Mammary epithelial cell (primary cell): ENCODE results near the gene GOT1.

Experiments
- CTCF ChIP-seq, 2 donors: IDR thresholded peaks in 1 of 2; conservative IDR thresholded peaks in 1 of 2; 2 replicates each; pipeline ENCODE4 v1.5.1; 2011 to 2012; ENCODE audit warnings: inconsistent platforms in 2 of 2, low read length in 2 of 2, mild to moderate bottlenecking in 2 of 2, control low read depth in 1 of 2, low read depth in 1 of 2; ENCODE audit not compliant: insufficient read depth in 1 of 2; ENCODE audit errors: extremely low read depth in 1 of 2
- EZH2 ChIP-seq: IDR thresholded peaks from 2 replicates; pipeline ENCODE4 v1.6.1; 2012; ENCODE audit warnings: low read length, inconsistent platforms, borderline replicate concordance

GRCh38 chr10:99456207-99456930, 25.9 kb upstream of the GOT1 start:
- TF ChIP-seq CTCF (conservative IDR thresholded peaks at IDR 0.05 in 1 of 2, IDR thresholded peaks at IDR 0.05 in 1 of 2; ENCODE audit: extremely low read depth in 1 of 2, insufficient read depth in 1 of 2, low read depth in 1 of 2, low read length in 2 of 2) = no peak
- TF ChIP-seq EZH2 = no peak
